Measurements from ENCODE around the gene CHAD.
"Not testable (repeated sequence)": the region's sequence is repeated elsewhere in the genome, so short reads cannot be mapped to it uniquely, and the experiment has no call there.

CHAD gene

GRCh38 chr17:50452630-50453300, 15.9 kb downstream of the CHAD start:
- no peak for DNase-seq

GRCh38 chr17:50451943-50452629, 16.6 kb downstream of the CHAD start:
- no peak for DNase-seq

- DNase-seq, result no peak
These were observed 20.0 kb downstream of the CHAD start for GRCh38 chr17:50448643-50449042.

- DNase-seq, result no peak
These were observed 20.6 kb downstream of the CHAD start for GRCh38 chr17:50447870-50448595.

GRCh38 chr17:50445730-50446325, 22.9 kb downstream of the CHAD start:
- DNase-seq, result no peak

GRCh38 chr17:50444841-50445715, 23.6 kb downstream of the CHAD start:
- DNase-seq, result no peak

- no peak for DNase-seq
These were observed 25.1 kb downstream of the CHAD start for GRCh38 chr17:50443505-50443974.

GRCh38 chr17:50440838-50441829, 27.5 kb downstream of the CHAD start:
- DNase-seq, result no peak

- DNase-seq, result no peak
These were observed 28.4 kb downstream of the CHAD start for GRCh38 chr17:50440172-50440837.

GRCh38 chr17:50439008-50439407, 29.7 kb downstream of the CHAD start:
- no peak for DNase-seq

- no peak for DNase-seq
These were observed 31.3 kb downstream of the CHAD start for GRCh38 chr17:50437409-50437808.

GRCh38 chr17:50432125-50432762, 36.4 kb downstream of the CHAD start:
- no peak for DNase-seq

- no peak for DNase-seq
These were observed 37.7 kb downstream of the CHAD start for GRCh38 chr17:50430821-50431618.

GRCh38 chr17:50429793-50430192, 38.9 kb downstream of the CHAD start:
- DNase-seq, result no peak

- no peak for DNase-seq
These were observed 39.8 kb downstream of the CHAD start for GRCh38 chr17:50428831-50429424.

- DNase-seq, result not testable (repeated sequence)
These were observed 40.6 kb downstream of the CHAD start for GRCh38 chr17:50428126-50428525.

- no peak for DNase-seq
These were observed 41.6 kb downstream of the CHAD start for GRCh38 chr17:50426814-50427787.

- DNase-seq, result no peak
These were observed 42.3 kb downstream of the CHAD start for GRCh38 chr17:50426472-50426782.

Measured in NCI-H1105 treated with DMSO at 0.1 percent for 48 hours (cell line).